ENCODE results near the gene AQP7. TPM values are rescaled to one million over a fixed set of nuclear protein-coding genes. Genes with fewer than 3 reads are reported as not detected.

AQP7 gene
- polyA plus RNA-seq, 1 of the 3 experiments (the other 2 are of a cell fraction), result 0.05 TPM

DNA sequence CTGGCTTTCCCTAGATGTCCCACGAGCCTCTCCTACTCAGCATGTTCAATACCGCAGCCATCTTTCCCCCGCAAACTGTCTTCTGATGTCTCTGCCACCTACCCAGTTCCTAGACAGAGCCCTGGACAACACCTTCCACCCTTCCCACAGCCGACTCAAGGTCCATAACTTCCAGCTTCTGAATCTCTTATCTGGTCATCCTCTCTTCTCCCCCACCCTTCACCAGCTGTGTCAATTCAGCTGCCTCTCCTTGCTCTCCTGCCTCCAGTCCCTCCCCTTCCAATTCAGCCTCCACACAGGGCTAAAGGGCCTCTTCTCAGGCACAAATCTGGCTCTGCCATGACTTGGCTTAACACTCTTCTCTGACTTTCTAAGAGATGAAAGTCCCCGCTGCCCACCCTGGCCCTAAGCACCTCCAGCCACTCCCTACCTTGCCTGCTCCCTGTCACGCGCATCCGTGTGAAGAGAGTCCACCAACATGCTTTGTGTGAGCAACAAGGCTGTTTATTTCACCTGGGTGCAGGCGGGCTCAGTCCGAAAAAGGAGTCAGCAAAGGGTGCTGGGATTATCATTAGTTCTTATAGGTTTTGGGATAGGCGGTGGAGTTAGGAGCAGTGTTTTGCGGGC, 25.2 kb downstream of the AQP7 start:
- TF ChIP-seq FOXM1 (IDR thresholded peaks at IDR 0.05; ENCODE audit: low read depth) (no peak), JUND (IDR thresholded peaks at IDR 0.05) (no peak), USF2 (IDR thresholded peaks at IDR 0.05; ENCODE audit: borderline replicate concordance, low read depth, low read length) (no peak), EP300 (IDR thresholded peaks at IDR 0.05; ENCODE audit: borderline replicate concordance in 1 of 2, low read depth in 1 of 2, low read length in 1 of 2) (no peak)
- 93% methylated on average over 12 of the region's 12 CpGs for WGBS (ENCODE audit: low lambda C conversion rate)
- no peak overlapping the region for H2AFZ ChIP-seq (ENCODE audit: low read depth)

GRCh38 chr9:33375841-33376321, 26.5 kb downstream of the AQP7 start:
- Histone ChIP-seq H3K27me3 (ENCODE audit: insufficient read depth) (no peaks in the 10 kb centered on the region), H3K9ac (no peak overlapping the region), H3K9me3 (no peaks in the 10 kb centered on the region), H3K4me2 (no peak overlapping the region), H3K27ac (ENCODE audit: low read depth in 2 of 2, low read length in 1 of 2) (peak overlapping the region in 1 of 2 experiments; percentile 23; a peak in 1 of 4 replicates), H3K79me2 (ENCODE audit: insufficient read depth) (no peaks in the 10 kb centered on the region), H3K4me3 (ENCODE audit: low read depth in 2 of 2, low read length in 1 of 2) (no peak overlapping the region), H3K36me3 (replicated peaks in 1 of 2; ENCODE audit: control insufficient read depth in 1 of 2, insufficient read depth in 2 of 2, low read length in 1 of 2) (peaks cover 1 to 8% of the 10 kb centered on the region in 2 experiments), H3F3A (replicated peaks; ENCODE audit: insufficient read depth) (peaks cover 4% of the 10 kb centered on the region), H3K9me2 (no peaks in the 10 kb centered on the region), H2AFZ (ENCODE audit: low read depth) (no peak overlapping the region), H4K20me1 (ENCODE audit: insufficient read depth) (no peaks in the 10 kb centered on the region), H3K4me1 (ENCODE audit: control insufficient read depth in 1 of 2, insufficient read depth in 2 of 2, low read depth in 1 of 2, low read length in 1 of 2) (peaks cover 0 to 6% of the 10 kb centered on the region in 2 experiments; a peak in 1 of 4 replicates)
- no peak for DNase-seq
- TF ChIP-seq RXRA (IDR thresholded peaks at IDR 0.05; ENCODE audit: borderline replicate concordance, low read depth), result no peak
- TF ChIP-seq GABPA (IDR thresholded peaks at IDR 0.05; ENCODE audit: low read depth), result no peak
- TF ChIP-seq ELF1 (IDR thresholded peaks at IDR 0.05), result no peak
- TF ChIP-seq TCF12 (IDR thresholded peaks at IDR 0.05), result no peak
- TF ChIP-seq RFX5 (IDR thresholded peaks at IDR 0.05; ENCODE audit: low read length), result no peak
- TF ChIP-seq MEF2A (IDR thresholded peaks at IDR 0.05; ENCODE audit: borderline replicate concordance, low read depth), result no peak
- no peak for TF ChIP-seq RAD21 (IDR thresholded peaks at IDR 0.05; ENCODE audit: low read length)
- TF ChIP-seq JUND (IDR thresholded peaks at IDR 0.05), result no peak
- TF ChIP-seq, protein P1, sequence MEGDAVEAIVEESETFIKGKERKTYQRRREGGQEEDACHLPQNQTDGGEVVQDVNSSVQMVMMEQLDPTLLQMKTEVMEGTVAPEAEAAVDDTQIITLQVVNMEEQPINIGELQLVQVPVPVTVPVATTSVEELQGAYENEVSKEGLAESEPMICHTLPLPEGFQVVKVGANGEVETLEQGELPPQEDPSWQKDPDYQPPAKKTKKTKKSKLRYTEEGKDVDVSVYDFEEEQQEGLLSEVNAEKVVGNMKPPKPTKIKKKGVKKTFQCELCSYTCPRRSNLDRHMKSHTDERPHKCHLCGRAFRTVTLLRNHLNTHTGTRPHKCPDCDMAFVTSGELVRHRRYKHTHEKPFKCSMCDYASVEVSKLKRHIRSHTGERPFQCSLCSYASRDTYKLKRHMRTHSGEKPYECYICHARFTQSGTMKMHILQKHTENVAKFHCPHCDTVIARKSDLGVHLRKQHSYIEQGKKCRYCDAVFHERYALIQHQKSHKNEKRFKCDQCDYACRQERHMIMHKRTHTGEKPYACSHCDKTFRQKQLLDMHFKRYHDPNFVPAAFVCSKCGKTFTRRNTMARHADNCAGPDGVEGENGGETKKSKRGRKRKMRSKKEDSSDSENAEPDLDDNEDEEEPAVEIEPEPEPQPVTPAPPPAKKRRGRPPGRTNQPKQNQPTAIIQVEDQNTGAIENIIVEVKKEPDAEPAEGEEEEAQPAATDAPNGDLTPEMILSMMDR (IDR thresholded peaks at IDR 0.05), result no peak
- TF ChIP-seq POLR2AphosphoS5 (IDR thresholded peaks at IDR 0.05; ENCODE audit: low read depth, low read length), result no peak
- no peak for TF ChIP-seq TEAD4 (IDR thresholded peaks at IDR 0.05; ENCODE audit: borderline replicate concordance, insufficient read depth)
- no peak for TF ChIP-seq IRF3 (IDR thresholded peaks at IDR 0.05; ENCODE audit: low read depth, low read length)
- CTCF ChIA-PET, result interaction anchor here (0.6 to 8.0 kb wide), 30 partner anchors 9 to 403 kb away, joined by 3 to 103 read pairs (median 7); partner anchors contain the start of genes ANKRD18B and AQP3
- POLR2A ChIA-PET, result no interaction called here
- WGBS (ENCODE audit: low lambda C conversion rate), result 95% methylated on average over 7 of the region's 7 CpGs

More for the DNA sequence above, 25.2 kb downstream of the AQP7 start:
- CTCF ChIA-PET, result interaction anchor here (5.7 to 8.0 kb wide), 2 partner anchors 37 to 87 kb away, joined by 52 to 103 read pairs; no protein-coding TSS in a partner anchor
- Histone ChIP-seq H3K36me3 (replicated peaks in 1 of 2; ENCODE audit: control insufficient read depth in 1 of 2, insufficient read depth in 2 of 2, low read length in 1 of 2) (no peaks in the 10 kb centered on the region), H3K27ac (ENCODE audit: low read depth in 2 of 2, low read length in 1 of 2) (no peak overlapping the region), H3K4me3 (ENCODE audit: low read depth in 2 of 2, low read length in 1 of 2) (no peak overlapping the region), H3K27me3 (ENCODE audit: insufficient read depth) (no peaks in the 10 kb centered on the region), H3K4me1 (ENCODE audit: control insufficient read depth in 1 of 2, insufficient read depth in 2 of 2, low read depth in 1 of 2, low read length in 1 of 2) (peaks cover 0 to 6% of the 10 kb centered on the region in 2 experiments; a peak in 1 of 4 replicates), H3K9ac (no peak overlapping the region), H3K9me3 (no peaks in the 10 kb centered on the region), H4K20me1 (ENCODE audit: insufficient read depth) (no peaks in the 10 kb centered on the region), H3K4me2 (no peak overlapping the region), H3K9me2 (no peaks in the 10 kb centered on the region), H3K79me2 (ENCODE audit: insufficient read depth) (no peaks in the 10 kb centered on the region), H3F3A (replicated peaks; ENCODE audit: insufficient read depth) (peaks cover 4% of the 10 kb centered on the region)
- no peak for DNase-seq
- POLR2A ChIA-PET, result no interaction called here

Data from SK-N-SH (cell line).